Measurements from ENCODE around the gene DNAJC15.

The DNAJC15 gene

DNA sequence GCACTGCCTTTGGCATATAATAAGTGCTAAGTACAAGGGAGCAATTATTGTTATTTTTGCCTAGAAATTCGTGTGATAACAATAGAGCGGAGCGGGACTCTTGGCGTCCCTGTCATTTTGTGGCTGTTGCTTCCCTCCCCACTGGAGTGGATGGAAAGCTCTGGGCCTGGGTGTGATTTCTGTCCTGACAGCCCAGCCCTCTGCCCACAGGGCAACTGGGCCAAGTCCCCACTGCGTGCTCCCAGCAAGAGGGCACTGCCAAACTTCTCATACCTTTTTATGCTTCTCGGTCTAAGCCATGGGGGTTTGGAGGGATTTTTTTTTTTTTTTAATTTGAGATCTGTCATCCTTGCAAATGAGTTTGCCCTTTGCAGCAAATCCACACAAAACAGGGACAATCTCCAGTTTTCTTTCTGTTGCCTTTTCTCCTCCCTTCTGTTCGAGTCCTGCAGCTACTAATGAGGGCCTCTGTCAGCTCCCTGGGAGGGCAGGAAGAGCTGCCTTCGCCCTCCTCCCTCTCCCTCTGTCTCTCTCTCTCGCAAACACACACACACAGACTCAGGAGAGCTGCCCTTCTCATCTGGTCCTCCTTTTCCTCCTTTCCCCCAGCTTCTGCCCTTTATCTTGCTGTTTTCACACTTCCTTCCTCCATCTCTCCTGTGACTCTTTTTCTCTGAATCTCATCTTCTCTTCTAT lies 103.9 kb downstream of the DNAJC15 start:
- DNase-seq (ENCODE audit: low read depth), result no peak

DNA sequence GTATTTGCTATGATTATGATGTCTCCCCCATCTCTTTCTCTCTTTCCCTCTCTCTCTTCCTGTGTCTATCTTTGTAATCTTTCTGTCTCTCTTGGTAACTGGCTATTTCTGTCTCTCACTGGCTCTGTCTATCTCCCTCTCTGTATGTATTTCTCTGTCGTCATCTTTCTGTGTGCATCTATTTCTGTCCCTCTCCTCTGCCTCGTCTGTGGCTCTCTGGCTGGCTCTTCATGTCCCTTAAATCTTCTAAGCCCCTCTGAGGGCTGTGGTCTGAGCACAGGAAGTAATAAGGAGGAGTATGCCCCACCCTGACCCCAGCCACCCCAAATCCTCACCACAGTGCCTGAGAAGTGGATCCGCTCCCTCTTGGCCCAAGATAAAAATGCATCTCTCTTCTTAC lies 104.4 kb downstream of the DNAJC15 start:
- no peak for DNase-seq (ENCODE audit: low read depth)

DNA sequence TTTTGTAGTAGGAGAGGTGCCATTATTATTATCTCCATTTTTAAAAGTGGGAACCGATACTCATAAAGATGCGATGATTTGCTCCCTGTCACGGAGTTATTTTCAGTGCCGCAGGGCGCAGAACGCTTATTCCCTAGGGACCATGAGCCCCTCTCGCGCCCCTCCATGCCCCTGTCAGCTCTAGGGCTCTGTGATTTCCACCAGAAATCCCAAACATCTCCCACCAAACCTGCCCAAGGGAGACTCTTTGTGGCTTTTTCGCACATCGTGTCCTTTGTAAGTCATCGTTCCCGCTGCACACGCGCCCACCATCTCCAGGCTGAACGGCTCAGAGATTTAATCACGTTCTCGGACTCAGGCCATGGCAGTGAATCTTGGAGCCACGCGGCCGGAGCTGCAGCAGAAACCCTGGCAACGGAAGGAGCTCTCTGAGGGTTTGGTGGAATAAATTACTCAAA lies 105.1 kb downstream of the DNAJC15 start:
- no peak for DNase-seq (ENCODE audit: low read depth)

- DNase-seq (ENCODE audit: low read depth), result no peak
Measured at GRCh38 chr13:43129066-43129465, 105.7 kb downstream of the DNAJC15 start.

DNA sequence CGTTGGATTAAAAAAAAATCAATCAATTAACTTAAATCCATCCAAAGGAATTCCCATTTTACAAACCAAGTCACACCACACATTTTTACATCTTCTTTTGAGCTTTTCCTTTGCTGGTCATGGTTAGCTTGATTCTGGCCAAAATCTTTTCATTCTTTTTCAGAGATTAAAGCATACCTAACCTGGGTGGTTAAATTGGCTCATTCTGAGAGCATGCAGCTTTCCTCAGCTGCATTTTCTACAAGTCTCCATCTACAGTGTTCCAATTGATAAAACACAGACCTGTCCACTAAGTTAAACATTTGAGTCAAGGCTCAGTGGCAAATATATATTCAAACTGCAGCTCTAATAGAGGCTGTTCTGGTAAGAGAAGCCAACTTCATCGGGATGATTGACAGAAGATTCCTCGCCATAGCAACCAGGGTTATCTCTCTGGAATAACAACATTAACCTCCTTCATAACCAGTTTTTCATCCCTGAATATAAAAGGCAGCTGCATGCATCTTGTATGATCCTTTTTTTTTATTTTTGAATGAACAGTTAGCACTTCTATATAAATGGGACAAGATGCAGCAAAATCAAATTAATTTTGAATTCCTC lies 106.2 kb downstream of the DNAJC15 start:
- no peak for DNase-seq (ENCODE audit: low read depth)

DNA sequence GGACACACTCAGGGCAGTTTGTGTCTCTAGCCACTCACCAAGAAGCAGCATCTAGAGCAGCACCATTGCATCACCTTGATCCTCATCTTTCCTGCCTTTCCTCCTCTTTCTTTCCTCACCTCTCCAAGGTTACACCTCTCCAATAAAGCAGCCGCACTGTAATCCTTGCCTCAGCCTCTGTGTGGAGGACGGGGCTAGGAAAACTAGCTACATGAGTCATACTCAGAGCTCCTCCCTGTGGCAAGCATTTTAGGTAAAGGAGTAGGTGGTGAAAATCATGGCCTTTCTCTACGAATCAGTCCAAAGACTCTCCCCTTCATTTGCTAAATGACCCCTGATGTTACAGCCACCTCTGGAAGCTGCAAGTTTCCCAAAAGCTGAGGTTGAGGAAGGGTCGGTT lies 108.9 kb downstream of the DNAJC15 start:
- no peak for DNase-seq (ENCODE audit: low read depth)

DNA sequence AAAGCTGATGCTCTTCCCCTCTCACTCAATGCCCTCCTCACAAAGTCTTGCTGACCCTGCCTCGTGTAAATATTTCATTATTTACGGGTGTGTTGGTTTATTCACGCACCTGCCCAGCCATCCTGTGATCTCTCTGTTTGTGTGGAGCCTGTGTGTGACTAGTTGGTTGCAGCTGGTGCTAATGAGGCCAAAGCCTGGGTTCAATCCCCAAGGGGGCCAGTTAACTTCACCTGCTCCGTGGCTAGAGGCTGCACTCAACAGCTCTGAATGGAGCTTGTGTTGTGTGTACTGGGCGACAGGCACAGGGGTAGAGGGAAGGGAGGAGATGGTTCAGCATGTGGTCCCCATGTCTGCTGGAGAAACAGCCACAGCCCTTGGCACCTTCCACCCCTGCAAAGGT lies 109.5 kb downstream of the DNAJC15 start:
- no peak for DNase-seq (ENCODE audit: low read depth)

DNA sequence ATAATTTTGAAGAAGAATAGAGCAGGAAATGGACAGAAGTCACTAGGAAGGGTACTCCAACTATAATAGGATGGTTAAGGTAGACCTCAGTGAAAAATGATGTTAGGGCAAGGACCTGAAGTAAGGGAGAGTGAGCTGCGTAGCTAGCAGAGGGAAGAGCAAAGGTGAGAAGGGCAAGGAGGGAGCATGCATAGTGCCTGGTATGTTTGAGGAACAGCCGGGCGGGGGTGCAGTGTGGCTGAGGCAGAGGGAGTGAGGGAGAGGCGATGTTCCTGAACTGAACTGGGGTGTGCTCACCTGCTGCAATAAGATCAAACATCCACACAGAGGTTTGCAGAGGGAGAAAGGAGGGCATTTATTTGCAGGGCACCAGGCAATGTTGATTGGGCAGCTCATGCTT lies 110.4 kb downstream of the DNAJC15 start:
- no peak for DNase-seq (ENCODE audit: low read depth)

GRCh38 chr13:43134868-43135267 lies 111.5 kb downstream of the DNAJC15 start:
- no peak for DNase-seq (ENCODE audit: low read depth)

DNA sequence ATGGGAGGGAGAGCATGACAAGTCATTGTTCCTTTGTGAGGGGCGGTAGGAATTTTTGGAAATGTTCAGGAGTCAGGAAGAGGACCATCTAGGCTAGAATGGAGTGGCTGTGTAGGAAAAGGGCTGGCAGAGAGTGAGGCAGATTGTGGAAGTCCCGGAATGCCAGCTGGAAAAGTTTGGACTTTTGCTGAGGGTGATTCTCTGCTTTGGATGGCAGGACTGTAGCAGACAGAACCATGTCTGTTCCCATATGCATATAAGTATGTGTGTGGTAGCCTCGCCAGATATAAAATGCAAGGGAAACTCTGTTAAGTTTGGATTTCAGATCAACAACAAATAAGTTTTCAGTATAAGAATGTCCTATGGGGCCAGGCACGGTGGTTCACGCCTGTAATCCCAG lies 112.1 kb downstream of the DNAJC15 start:
- no peak for DNase-seq (ENCODE audit: low read depth)

GRCh38 chr13:43136920-43137575 lies 113.7 kb downstream of the DNAJC15 start:
- no peak for DNase-seq (ENCODE audit: low read depth)

DNA sequence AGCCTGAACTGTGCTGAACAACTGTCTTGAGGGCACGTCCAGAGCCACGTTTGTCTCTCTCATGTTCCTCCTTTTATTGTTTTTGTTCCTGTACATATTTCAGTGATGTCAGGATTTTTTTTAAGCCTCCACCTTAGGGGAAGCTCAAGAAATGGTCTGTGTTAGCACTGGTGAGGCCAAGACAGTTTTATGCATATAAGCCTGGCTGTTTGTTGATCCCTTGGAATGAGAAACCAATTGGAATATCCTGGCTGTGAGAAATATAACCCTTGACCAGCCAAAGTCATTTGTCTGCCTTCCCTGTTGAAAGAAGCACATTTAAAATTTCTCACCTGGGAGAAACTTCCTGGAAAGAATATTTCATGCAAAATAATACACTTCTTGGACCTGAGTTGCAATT lies 115.8 kb downstream of the DNAJC15 start:
- DNase-seq (ENCODE audit: low read depth), result no peak

DNA sequence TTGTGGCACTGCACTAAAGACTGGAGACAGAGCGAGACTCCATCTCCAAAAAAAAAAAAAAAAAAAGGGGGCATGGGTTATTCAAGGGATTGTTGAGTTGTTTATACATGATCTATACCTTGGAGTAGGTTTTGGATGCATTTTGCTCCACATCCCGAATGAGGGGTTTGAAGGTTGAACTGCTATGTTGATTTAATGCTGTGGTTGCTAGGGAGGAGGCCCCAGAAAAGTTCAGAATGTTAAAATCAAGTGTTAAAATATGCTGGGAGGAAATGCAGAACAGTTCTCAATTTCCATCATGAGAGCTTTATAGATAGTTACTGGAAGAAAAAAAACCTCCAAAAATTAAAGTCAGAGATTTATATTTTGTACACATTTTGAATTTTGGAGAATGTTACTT lies 116.5 kb downstream of the DNAJC15 start:
- DNase-seq (ENCODE audit: low read depth), result no peak

DNA sequence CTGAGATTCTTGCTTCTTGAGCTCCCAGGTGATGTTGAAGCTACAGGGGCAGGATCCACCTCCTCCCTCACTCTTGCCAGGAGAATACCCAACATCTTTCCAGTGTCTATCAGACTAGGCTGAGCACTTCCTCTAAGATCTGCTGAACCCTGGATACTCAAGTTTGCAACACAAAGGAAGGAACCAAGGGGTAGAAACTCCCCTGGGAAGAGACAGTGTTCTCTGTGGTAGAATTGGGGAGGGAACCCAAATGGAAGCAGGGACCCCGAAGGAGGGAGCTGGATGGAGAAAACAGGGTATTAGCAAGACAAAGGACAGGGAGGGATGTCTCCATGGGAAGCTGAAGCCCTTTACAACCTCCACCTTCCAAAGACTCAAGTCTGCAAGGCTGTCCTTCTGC lies 117.6 kb downstream of the DNAJC15 start:
- no peak for DNase-seq (ENCODE audit: low read depth)

DNA sequence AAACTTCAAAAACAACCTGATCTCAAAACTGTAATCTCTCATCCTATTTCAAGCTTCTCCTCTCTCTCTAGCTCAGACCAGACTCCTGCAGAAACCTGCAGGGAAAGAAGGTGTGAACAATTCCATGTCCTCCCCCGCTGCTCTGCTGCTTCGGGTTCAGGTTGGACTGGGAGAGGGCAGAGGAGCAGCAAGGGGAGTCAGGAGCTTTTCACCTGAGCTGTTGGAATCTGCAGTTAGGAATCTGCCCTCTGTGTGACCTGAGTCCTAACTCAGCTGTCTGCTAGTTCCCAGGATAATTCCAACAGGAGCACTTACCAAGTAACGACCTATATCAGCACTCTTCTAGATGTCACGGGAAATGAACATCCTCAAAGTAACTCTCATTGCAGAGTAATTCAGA lies 118.3 kb downstream of the DNAJC15 start:
- no peak for DNase-seq (ENCODE audit: low read depth)

DNA sequence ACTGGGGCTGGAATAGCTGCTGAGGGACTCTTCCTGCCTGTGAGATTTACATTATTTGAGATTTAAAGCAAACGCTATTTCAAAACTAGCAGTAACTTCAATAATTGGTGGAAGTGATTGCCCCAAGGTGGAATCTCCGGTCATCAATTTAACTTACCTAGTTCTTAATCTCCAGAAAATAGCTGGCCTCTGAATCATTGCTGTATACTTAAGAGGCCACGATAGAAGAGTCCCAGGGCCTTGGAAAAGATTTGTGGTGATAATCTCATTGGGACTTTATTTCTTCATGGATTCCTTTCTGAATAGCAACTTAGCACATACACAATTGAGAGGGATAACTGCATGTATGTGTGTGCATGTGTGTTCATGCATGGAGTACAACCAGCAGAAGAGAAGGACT lies 120.2 kb downstream of the DNAJC15 start:
- no peak for DNase-seq (ENCODE audit: low read depth)

- no peak for DNase-seq (ENCODE audit: low read depth)
Measured at GRCh38 chr13:43145534-43146196, 122.3 kb downstream of the DNAJC15 start.

- no peak for DNase-seq (ENCODE audit: low read depth)
Measured at GRCh38 chr13:43146400-43146799, 123.0 kb downstream of the DNAJC15 start.

GRCh38 chr13:43150369-43151207 lies 127.2 kb downstream of the DNAJC15 start:
- DNase-seq (ENCODE audit: low read depth), result no peak

- DNase-seq (ENCODE audit: low read depth), result no peak
Measured at GRCh38 chr13:43153436-43154090, 130.2 kb downstream of the DNAJC15 start.

DNA sequence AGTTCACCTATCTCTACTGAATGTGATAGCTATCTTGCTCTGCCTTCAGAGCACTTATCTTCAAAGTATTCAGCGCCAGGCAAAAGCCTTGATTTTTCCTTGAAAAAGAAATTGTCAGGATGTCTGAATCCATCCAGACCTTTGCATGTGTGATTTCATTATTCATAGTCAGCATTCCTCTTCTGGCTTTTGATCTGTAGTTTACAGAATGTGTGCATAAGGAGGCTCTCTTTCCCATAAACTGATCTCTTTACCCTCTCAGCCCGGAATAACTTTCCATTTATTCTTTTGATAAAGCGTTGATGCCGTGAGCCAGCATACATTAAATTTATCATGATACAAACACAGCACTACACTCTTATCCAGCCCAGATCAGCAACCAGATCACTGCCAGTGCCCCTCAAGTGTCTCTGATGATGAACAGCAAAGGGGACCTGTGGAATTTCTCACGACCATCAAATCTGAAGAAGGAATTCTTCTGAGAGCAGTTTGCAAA lies 130.8 kb downstream of the DNAJC15 start:
- no peak for DNase-seq (ENCODE audit: low read depth)
